A172 (cell line): ENCODE data around the gene ZNF317. TPM values are rescaled to one million over a fixed set of nuclear protein-coding genes. Genes with fewer than 3 reads are reported as not detected.
"Not testable (repeated sequence)": the region's sequence is repeated elsewhere in the genome, so short reads cannot be mapped to it uniquely, and the experiment has no call there.

Source experiments
- DNase-seq: peaks from one replicate; pipeline ENCODE4 v3.0.0-alpha.2; 2015; ENCODE audit warnings: low spot score
- total RNA-seq: library from RNA; depleted of rRNA; stranded (reverse); fragments of >200 nt; shearing (Covaris generic); gene quantifications from 2 replicates; pipeline ENCODE4 v1.2.3, GENCODE V29; 2014; rRNA removed

The ZNF317 gene
- total RNA-seq, 1 experiment from 2014 or later, result 16.4 TPM

DNA sequence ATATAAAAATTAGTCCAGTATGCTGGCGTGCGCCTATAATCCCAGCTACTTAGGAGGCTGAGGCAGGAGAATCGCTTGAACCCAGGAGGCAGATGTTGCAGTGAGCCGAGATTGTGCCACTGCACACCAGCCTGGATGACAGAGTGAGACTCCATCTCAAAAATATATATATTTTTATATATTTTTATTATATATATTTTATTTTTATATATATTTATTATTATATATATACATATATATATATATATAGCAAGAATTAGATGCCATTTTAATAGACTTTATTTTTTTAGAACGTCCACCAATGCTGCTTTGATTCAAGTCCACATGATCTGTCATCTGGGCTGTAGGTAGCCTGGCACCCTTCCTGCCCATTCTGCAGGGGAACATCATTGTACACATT, 35.1 kb downstream of the ZNF317 start:
- DNase-seq, result no peak

DNA sequence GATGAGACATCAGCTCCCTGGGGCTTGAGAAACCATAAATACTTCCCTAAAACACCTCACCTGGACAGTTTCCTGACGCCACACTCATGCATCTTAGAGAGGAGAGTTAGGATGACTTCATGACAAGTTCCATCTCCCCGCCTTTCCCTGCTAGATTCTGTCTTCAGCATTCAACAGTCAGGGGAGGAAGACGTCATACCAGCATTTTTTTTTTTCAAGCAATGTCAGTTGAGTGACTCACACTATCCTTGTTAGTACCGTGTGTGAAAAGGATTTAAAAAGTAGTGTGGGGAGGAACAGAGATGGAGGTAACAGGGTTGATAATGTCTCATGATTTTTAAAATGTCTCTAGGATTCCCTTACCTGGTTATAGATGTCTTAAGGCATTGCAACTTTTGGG, 38.7 kb downstream of the ZNF317 start, which contains the start of gene OR7D2:
Gene OR7D2 (plus strand): TSS at position 79 of the 400 bp plus-strand sequence. CDS start 6,803 bp downstream, outside the sequence.
- peak; percentile 30 for DNase-seq

DNA sequence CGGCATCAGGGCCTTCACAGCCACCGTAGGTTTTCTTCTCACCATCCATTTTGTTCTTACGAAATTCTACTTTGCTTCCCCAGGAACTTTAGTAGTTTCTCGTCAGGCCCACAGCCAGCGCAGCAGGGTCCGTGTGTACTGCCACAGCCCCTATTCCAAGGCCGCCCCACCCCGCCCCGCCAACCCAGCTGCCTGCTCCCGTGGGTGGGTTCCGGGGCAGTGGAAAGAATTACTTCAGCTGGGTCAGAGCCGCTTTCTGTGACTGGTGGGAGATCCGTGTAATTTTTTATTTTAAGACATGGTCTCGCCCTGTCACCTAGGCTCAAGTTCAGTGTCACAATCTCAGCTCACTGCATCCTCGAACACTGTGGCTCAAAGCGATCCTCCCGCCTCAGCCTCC, 42.8 kb downstream of the ZNF317 start:
- DNase-seq, result no peak

DNA sequence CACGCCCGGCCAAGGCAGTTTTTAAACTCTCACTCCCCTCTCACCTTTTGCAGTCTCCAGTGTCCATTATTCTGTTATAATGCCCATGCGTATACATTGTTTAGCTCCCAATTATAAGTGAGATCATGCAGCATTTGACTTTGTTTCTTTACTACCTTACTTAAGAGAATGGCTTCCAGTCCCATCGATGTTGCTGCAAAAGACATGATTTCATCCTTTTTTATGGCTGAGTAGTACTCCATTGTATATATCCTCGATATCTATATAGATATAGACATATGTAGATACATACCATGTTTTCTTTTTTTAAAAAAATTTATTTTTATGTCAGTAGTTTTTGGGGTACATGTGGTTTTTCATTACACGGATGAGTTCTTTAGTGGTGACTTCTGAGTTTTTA, 47.0 kb downstream of the ZNF317 start:
- no peak for DNase-seq

DNA sequence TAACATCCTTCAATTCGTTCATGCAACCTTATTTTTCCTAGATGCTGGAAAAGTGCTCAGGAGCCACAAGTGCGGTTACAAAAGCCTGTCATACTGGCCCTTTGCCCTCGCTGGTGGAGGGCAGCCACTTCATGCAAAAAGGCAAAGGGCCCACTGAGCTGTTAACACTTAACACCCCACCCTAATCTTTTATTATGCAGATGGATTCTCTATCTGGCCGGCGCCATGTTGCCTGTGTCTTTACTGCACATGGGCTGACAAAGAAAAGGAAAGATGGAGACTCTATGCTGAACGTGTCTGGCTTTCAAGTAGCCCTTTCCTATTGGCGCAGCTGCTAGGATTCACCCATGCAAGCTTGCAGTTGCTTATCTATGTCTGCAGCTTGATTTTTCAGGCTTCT, 49.3 kb downstream of the ZNF317 start:
- no peak for DNase-seq

DNA sequence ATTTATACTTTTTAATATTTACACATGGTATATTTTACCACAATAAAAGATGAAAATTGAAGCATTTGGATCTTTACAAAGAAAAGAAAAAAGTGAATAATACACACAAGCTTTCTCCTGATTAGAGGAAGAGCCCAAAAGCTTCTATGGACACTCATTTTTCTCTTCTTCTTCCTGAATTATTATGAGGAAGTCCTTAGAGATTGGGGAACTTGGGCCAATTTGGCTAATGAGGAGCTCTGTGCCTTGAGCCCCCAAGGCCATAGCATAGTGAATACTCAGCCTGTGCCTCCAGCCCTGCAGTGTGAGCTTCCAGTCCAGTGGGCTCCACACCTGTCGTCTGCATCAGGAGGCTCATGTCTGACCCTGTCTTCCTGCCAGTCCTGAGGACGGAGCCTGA, 57.8 kb downstream of the ZNF317 start:
- DNase-seq, result not testable (repeated sequence)

DNA sequence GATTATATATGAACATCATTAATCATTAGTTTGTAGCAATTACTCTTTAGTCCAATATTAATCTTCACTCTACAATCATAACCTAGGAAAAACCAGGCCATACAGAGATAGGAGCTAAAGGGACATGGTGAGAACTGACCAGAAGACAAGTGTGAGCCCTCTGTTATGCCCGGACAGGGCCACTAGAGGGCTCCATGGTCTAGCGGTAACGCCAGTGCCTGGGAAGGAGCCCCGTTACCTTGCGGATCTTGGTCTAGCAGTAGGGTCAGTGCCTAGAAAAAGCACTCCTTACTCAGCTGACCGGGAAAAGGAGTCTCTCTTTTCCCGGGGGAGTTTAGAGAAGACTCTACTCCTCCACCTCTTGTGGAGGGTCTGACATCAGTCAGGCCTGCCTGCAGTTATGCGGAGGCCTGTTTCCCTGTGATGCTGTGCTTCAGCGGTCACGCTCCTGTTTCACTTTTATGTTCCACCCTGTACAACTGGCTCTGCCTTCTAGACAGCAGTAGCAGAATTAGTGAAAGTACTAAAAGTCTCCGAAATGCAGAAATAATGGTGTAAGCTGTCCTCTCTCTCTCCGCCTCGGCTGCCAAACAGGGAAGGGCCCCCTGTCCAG, 65.4 kb downstream of the ZNF317 start:
- DNase-seq, result peak; percentile 60

Other genes starting within 250 kb of the ZNF317 start
- gene MUC16, start 130.0 kb upstream of the ZNF317 start, total RNA-seq, result 0.02 TPM in 1 of 2 replicates, not detected in the other
- not detected in 2 replicates for gene OR1M1, start 53.3 kb upstream of the ZNF317 start, total RNA-seq
- gene OR7G2, start 32.9 kb upstream of the ZNF317 start, total RNA-seq, result not detected in 2 replicates
- gene OR7G1, start 24.6 kb upstream of the ZNF317 start, total RNA-seq, result not detected in 2 replicates
- gene OR7G3, start 13.4 kb upstream of the ZNF317 start, total RNA-seq, result not detected in 2 replicates
- not detected in 2 replicates for gene OR7D2, start 38.6 kb downstream of the ZNF317 start, total RNA-seq
- not detected in 2 replicates for gene OR7D4, start 79.2 kb downstream of the ZNF317 start, total RNA-seq
- gene OR7E24, start 110.5 kb downstream of the ZNF317 start, total RNA-seq, result not detected in 2 replicates
- 8.9 and 13.8 TPM in 2 replicates for gene ZNF699, start 169.4 kb downstream of the ZNF317 start, total RNA-seq
- 16.8 and 19.8 TPM in 2 replicates for gene ZNF559, start 183.8 kb downstream of the ZNF317 start, total RNA-seq
- gene ZNF177, start 222.6 kb downstream of the ZNF317 start, total RNA-seq, result 3.3 and 14.8 TPM in 2 replicates